GM12878 (cell line): Measurements from ENCODE around the gene RAPGEF6. TPM values are rescaled to one million over a fixed set of nuclear protein-coding genes. Genes with fewer than 3 reads are reported as not detected.

Source experiments
- BCL11A ChIP-seq: IDR thresholded peaks from 2 replicates; pipeline ENCODE4 v1.6.1; 2011; ENCODE audit warnings: low read depth, low read length
- BHLHE40 ChIP-seq, 2 experiments: fragments of 450-650 bp in 1 of 2; IDR thresholded peaks; 2 replicates each; pipeline ENCODE4 v1.6.1; 2011 to 2017; ENCODE audit warnings: low read depth in 2 of 2, borderline replicate concordance in 1 of 2, improper control_type of control experiment in 1 of 2, low read length in 1 of 2, mild to moderate bottlenecking in 1 of 2
- CHD1 ChIP-seq: IDR thresholded peaks from 2 replicates; pipeline ENCODE4 v1.6.1; 2012; ENCODE audit warnings: low read depth, low read length, improper control_type of control experiment
- CHD2 ChIP-seq: IDR thresholded peaks from 2 replicates; pipeline ENCODE4 v1.6.1; 2011; ENCODE audit warnings: low read depth, low read length, improper control_type of control experiment, borderline replicate concordance
- FOXM1 ChIP-seq: IDR thresholded peaks from 2 replicates; pipeline ENCODE4 v1.6.1; 2012; ENCODE audit warnings: low read depth, mild to moderate bottlenecking, inconsistent platforms, low read length, moderate library complexity
- NFIC ChIP-seq: IDR thresholded peaks from 2 replicates; pipeline ENCODE4 v1.6.1; 2012; ENCODE audit warnings: low read depth, mild to moderate bottlenecking, inconsistent platforms, low read length, moderate library complexity
- NR2F1 ChIP-seq: fragments of 450-650 bp; conservative IDR thresholded peaks from 2 replicates; pipeline ENCODE4 v1.6.1; 2017; ENCODE audit warnings: mild to moderate bottlenecking
- RB1 ChIP-seq: fragments of 450-650 bp; formaldehyde crosslinking; IDR thresholded peaks from 2 replicates; pipeline ENCODE4 v1.6.1; 2017; ENCODE audit warnings: mild to moderate bottlenecking, borderline replicate concordance
- SIN3A ChIP-seq: IDR thresholded peaks from 2 replicates; pipeline ENCODE4 v1.6.1; 2012; ENCODE audit warnings: low read depth, low read length, improper control_type of control experiment
- SMC3 ChIP-seq: IDR thresholded peaks from 2 replicates; pipeline ENCODE4 v1.6.1; 2011; ENCODE audit warnings: low read length, improper control_type of control experiment, borderline replicate concordance
- STAT1 ChIP-seq: fragments of 450-650 bp; conservative IDR thresholded peaks from 2 replicates; pipeline ENCODE4 v1.6.1; 2014; ENCODE audit warnings: antibody characterized with exemption, mild to moderate bottlenecking
- TCF7 ChIP-seq: IDR thresholded peaks from 2 replicates; pipeline ENCODE4 v1.6.1; 2014; ENCODE audit warnings: antibody characterized with exemption, borderline replicate concordance
- polyA plus RNA-seq, 11 experiments: library from polyadenylated mRNA; depleted of rRNA in 4 of 11; unstranded in 6 of 11; stranded (reverse) in 5 of 11; fragments of >200 nt; fragmentation: Nextera tagmentation in 4 of 11; fragmentation: Illumina TruSeq in 1 of 11; extraction: Ambion mirVana in 4 of 11; extraction: Trizol in 1 of 11; gene quantifications; 1 replicate in 1 of 11; 2 replicates in 10 of 11; pipeline versions ENCODE4 v1.2.1 to v1.2.3, GENCODE V29; 2011 to 2016; ENCODE audit warnings: inconsistent platforms in 2 of 11, missing spikeins in 2 of 11, low read depth in 1 of 11
- total RNA-seq, 4 experiments: library from RNA; depleted of rRNA in 3 of 4; stranded (reverse); fragments of >200 nt in 3 of 4; fragmentation: Illumina TruSeq in 1 of 4; extraction: Trizol in 1 of 4; gene quantifications; 2 replicates each; pipeline versions ENCODE4 v1.2.1 to v1.2.3, GENCODE V29; 2013 to 2021
- TF ChIP-seq, protein P1 (sequence below): fragments of 450-650 bp; IDR thresholded peaks from 2 replicates; pipeline ENCODE4 v1.6.1; 2016; ENCODE audit warnings: mild to moderate bottlenecking, moderate library complexity, borderline replicate concordance
- TF ChIP-seq, protein P2 (sequence below): fragments of 450-650 bp; IDR thresholded peaks from 2 replicates; pipeline ENCODE4 v1.6.1; 2017; ENCODE audit warnings: low read depth, mild to moderate bottlenecking, moderate library complexity
- TF ChIP-seq, protein P3 (sequence below): IDR thresholded peaks from 2 replicates; pipeline ENCODE4 v1.6.1; 2012; ENCODE audit warnings: low read length, inconsistent platforms
- TF ChIP-seq, protein P4 (sequence below): IDR thresholded peaks from 2 replicates; pipeline ENCODE4 v1.6.1; 2011; ENCODE audit warnings: mild to moderate bottlenecking, low read depth, low read length, moderate library complexity; ENCODE audit not compliant: insufficient replicate concordance
- TF ChIP-seq, protein P5 (sequence below): fragments of 450-650 bp; IDR thresholded peaks from 2 replicates; pipeline ENCODE4 v1.6.1; 2016; ENCODE audit warnings: mild to moderate bottlenecking
- TF ChIP-seq, protein P6 (sequence below): IDR thresholded peaks from 2 replicates; pipeline ENCODE4 v1.6.1; 2011; ENCODE audit warnings: low read depth, mild to moderate bottlenecking, low read length, moderate library complexity, borderline replicate concordance; ENCODE audit errors: extremely low read depth

Gene RAPGEF6
- total and polyA plus RNA-seq, 10 of the 15 experiments (the other 5 are each of a cell fraction or from before 2014, with no cell fraction given) = 2.9 to 24.0 (median 14.2) TPM

DNA sequence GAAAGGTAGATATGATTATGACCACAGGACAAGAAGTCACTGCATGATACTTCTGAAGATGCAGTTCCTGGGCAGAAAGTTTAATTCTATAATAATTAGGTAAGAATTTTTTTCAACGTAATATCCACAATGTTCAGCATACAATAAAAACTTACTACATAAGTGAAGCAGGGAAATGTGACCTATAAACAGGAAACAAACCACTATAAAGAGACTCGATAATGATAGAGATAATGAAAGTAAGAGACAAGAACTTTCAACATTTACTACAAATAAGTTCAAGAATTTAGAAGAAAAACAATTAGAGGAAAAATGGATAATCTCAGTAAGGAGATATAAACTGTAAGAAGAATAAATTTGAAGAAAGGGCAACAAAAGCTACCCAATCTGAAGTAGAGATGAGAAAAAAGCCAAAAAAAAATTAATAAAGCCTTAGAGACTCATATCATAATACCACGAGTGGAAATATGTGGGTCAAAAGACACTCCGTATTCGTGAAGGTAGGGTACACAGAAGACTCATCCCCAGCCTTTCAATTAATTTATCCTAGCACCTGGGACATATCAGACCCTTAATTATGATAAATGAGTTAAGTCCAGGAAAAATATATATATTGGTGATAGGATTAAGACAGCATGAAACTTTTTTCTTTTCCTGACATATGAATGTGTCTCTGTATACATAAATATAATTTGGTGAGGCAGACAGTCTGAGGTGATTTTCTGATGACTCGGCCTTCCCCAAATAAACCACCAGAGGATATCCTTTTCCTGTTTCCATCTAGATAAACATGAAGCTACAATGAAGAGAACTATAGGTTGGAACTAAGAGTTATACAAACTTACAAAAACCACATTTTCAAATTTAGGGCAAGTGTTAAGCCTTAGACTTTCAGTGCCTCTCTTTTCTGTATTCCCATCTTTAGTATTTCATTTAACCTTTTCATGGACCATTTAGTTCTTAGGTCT is 120.4 kb downstream of the RAPGEF6 start (continued):
- TF ChIP-seq, protein P1, sequence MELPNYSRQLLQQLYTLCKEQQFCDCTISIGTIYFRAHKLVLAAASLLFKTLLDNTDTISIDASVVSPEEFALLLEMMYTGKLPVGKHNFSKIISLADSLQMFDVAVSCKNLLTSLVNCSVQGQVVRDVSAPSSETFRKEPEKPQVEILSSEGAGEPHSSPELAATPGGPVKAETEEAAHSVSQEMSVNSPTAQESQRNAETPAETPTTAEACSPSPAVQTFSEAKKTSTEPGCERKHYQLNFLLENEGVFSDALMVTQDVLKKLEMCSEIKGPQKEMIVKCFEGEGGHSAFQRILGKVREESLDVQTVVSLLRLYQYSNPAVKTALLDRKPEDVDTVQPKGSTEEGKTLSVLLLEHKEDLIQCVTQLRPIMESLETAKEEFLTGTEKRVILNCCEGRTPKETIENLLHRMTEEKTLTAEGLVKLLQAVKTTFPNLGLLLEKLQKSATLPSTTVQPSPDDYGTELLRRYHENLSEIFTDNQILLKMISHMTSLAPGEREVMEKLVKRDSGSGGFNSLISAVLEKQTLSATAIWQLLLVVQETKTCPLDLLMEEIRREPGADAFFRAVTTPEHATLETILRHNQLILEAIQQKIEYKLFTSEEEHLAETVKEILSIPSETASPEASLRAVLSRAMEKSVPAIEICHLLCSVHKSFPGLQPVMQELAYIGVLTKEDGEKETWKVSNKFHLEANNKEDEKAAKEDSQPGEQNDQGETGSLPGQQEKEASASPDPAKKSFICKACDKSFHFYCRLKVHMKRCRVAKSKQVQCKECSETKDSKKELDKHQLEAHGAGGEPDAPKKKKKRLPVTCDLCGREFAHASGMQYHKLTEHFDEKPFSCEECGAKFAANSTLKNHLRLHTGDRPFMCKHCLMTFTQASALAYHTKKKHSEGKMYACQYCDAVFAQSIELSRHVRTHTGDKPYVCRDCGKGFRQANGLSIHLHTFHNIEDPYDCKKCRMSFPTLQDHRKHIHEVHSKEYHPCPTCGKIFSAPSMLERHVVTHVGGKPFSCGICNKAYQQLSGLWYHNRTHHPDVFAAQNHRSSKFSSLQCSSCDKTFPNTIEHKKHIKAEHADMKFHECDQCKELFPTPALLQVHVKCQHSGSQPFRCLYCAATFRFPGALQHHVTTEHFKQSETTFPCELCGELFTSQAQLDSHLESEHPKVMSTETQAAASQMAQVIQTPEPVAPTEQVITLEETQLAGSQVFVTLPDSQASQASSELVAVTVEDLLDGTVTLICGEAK = no peak
- TF ChIP-seq FOXM1 (0 out of 2 replicates have a peak, but pooled peaks have one; percentile 23), BHLHE40 (IDR thresholded peaks at IDR 0.05; ENCODE audit: borderline replicate concordance in 1 of 2, low read depth in 2 of 2, low read length in 1 of 2) (no peak), NFIC (no peak), RB1 (no peak), SIN3A (no peak), CHD2 (no peak), STAT1 (no peak), CHD1 (no peak), SMC3 (no peak), NR2F1 (no peak), TCF7 (no peak), BCL11A (no peak)
- TF ChIP-seq, protein P2, sequence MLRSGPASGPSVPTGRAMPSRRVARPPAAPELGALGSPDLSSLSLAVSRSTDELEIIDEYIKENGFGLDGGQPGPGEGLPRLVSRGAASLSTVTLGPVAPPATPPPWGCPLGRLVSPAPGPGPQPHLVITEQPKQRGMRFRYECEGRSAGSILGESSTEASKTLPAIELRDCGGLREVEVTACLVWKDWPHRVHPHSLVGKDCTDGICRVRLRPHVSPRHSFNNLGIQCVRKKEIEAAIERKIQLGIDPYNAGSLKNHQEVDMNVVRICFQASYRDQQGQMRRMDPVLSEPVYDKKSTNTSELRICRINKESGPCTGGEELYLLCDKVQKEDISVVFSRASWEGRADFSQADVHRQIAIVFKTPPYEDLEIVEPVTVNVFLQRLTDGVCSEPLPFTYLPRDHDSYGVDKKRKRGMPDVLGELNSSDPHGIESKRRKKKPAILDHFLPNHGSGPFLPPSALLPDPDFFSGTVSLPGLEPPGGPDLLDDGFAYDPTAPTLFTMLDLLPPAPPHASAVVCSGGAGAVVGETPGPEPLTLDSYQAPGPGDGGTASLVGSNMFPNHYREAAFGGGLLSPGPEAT = no peak
- TF ChIP-seq, protein P3, sequence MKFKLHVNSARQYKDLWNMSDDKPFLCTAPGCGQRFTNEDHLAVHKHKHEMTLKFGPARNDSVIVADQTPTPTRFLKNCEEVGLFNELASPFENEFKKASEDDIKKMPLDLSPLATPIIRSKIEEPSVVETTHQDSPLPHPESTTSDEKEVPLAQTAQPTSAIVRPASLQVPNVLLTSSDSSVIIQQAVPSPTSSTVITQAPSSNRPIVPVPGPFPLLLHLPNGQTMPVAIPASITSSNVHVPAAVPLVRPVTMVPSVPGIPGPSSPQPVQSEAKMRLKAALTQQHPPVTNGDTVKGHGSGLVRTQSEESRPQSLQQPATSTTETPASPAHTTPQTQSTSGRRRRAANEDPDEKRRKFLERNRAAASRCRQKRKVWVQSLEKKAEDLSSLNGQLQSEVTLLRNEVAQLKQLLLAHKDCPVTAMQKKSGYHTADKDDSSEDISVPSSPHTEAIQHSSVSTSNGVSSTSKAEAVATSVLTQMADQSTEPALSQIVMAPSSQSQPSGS = peak; percentile 9; the same call in 1 of the 2 replicates
- TF ChIP-seq, protein P4, sequence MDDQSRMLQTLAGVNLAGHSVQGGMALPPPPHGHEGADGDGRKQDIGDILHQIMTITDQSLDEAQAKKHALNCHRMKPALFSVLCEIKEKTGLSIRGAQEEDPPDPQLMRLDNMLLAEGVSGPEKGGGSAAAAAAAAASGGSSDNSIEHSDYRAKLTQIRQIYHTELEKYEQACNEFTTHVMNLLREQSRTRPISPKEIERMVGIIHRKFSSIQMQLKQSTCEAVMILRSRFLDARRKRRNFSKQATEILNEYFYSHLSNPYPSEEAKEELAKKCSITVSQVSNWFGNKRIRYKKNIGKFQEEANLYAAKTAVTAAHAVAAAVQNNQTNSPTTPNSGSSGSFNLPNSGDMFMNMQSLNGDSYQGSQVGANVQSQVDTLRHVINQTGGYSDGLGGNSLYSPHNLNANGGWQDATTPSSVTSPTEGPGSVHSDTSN = no peak
- TF ChIP-seq, protein P5, sequence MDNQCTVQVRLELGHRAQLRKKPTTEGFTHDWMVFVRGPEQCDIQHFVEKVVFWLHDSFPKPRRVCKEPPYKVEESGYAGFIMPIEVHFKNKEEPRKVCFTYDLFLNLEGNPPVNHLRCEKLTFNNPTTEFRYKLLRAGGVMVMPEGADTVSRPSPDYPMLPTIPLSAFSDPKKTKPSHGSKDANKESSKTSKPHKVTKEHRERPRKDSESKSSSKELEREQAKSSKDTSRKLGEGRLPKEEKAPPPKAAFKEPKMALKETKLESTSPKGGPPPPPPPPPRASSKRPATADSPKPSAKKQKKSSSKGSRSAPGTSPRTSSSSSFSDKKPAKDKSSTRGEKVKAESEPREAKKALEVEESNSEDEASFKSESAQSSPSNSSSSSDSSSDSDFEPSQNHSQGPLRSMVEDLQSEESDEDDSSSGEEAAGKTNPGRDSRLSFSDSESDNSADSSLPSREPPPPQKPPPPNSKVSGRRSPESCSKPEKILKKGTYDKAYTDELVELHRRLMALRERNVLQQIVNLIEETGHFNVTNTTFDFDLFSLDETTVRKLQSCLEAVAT = no peak
- TF ChIP-seq, protein P6, sequence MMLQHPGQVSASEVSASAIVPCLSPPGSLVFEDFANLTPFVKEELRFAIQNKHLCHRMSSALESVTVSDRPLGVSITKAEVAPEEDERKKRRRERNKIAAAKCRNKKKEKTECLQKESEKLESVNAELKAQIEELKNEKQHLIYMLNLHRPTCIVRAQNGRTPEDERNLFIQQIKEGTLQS = no peak
